SK-N-MC (cell line): ENCODE data around the gene ARL4D.

Source experiments
- EZH2 ChIP-seq: fragments of 200-600 bp; sonication (generic); IDR thresholded peaks from one replicate; pipeline ENCODE4 v1.6.1; 2017; ENCODE audit warnings: antibody characterized with exemption
- FOXP2 ChIP-seq: optimal IDR thresholded peaks from 2 replicates; pipeline ENCODE3; 2011; ENCODE audit warnings: mild to moderate bottlenecking, moderate library complexity; ENCODE audit not compliant: insufficient read depth; ENCODE audit errors: extremely low read length, control extremely low read depth
- POLR2AphosphoS5 ChIP-seq: IDR thresholded peaks from 2 replicates; pipeline ENCODE4 v1.6.1; 2012; ENCODE audit warnings: mild to moderate bottlenecking, low read depth, low read length, borderline replicate concordance

DNA sequence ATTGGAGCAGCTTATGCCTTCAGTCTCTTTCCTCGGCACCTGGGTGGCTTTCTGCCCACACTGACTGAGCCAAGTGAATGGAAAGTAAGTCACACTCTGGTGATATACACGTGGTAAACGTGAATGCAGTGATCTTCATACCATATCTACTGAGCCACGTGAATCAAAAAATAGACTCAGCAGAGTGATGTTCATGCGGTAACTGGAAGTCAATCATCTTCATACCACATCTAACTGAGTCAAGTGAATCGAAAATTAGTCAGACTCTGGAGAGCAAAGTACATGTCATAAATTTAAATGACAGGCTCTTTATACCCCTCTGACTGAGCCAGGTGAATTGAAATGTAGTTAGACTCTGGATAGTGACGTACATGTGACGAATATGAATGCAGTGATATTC lies 47.1 kb upstream of the ARL4D start:
- no peak for TF ChIP-seq EZH2
- no peak for TF ChIP-seq POLR2AphosphoS5
- no peak for TF ChIP-seq FOXP2
